Hematopoietic multipotent progenitor cell treated with erythropoietin and hydrocortisone succinate and interleukin-3 and kit ligand, for 4 days (in vitro differentiated cells): ENCODE measurements around the gene LCORL.
"Not testable (repeated sequence)": the region's sequence is repeated elsewhere in the genome, so short reads cannot be mapped to it uniquely, and the experiment has no call there.

Experiments
- DNase-seq: peaks from one replicate; pipeline ENCODE4 v3.0.0-alpha.2; 2015

The LCORL gene

GRCh38 chr4:18014269-18014668, 7.3 kb downstream of the LCORL start:
- no peak for DNase-seq

- no peak for DNase-seq
Observed at GRCh38 chr4:18012807-18013462, 8.6 kb downstream of the LCORL start.

- peak; percentile 59 for DNase-seq
Observed at GRCh38 chr4:18012134-18012806, 9.3 kb downstream of the LCORL start.

GRCh38 chr4:18007625-18008024, 13.9 kb downstream of the LCORL start:
- DNase-seq, result no peak

GRCh38 chr4:18006432-18006831, 15.1 kb downstream of the LCORL start:
- DNase-seq, result not testable (repeated sequence)

- no peak for DNase-seq
Observed at GRCh38 chr4:17997129-17997528, 24.4 kb downstream of the LCORL start.

GRCh38 chr4:17995165-17995564, 26.4 kb downstream of the LCORL start:
- no peak for DNase-seq

GRCh38 chr4:17985832-17986231, 35.7 kb downstream of the LCORL start:
- DNase-seq, result no peak

GRCh38 chr4:17981063-17981462, 40.5 kb downstream of the LCORL start:
- peak; percentile 24 for DNase-seq

GRCh38 chr4:17968721-17969120, 52.8 kb downstream of the LCORL start:
- no peak for DNase-seq

- no peak for DNase-seq
Observed at GRCh38 chr4:17967078-17967477, 54.5 kb downstream of the LCORL start.

GRCh38 chr4:17966312-17966711, 55.2 kb downstream of the LCORL start:
- DNase-seq, result no peak

- DNase-seq, result no peak
Observed at GRCh38 chr4:17964576-17964975, 57.0 kb downstream of the LCORL start.

GRCh38 chr4:17962171-17962570, 59.4 kb downstream of the LCORL start:
- DNase-seq, result no peak

- no peak for DNase-seq
Observed at GRCh38 chr4:17961249-17961648, 60.3 kb downstream of the LCORL start.

GRCh38 chr4:17958181-17958580, 63.4 kb downstream of the LCORL start:
- no peak for DNase-seq

GRCh38 chr4:17957688-17958087, 63.9 kb downstream of the LCORL start:
- DNase-seq, result no peak

- no peak for DNase-seq
Observed at GRCh38 chr4:17956245-17956644, 65.3 kb downstream of the LCORL start.

GRCh38 chr4:17945303-17945702, 76.3 kb downstream of the LCORL start:
- no peak for DNase-seq

GRCh38 chr4:17941731-17942130, 79.8 kb downstream of the LCORL start:
- DNase-seq, result no peak

GRCh38 chr4:17939054-17939453, 82.5 kb downstream of the LCORL start:
- DNase-seq, result peak; percentile 44

GRCh38 chr4:17934286-17934685, 87.3 kb downstream of the LCORL start:
- peak; percentile 13 for DNase-seq

GRCh38 chr4:17933126-17933525, 88.4 kb downstream of the LCORL start:
- no peak for DNase-seq

- no peak for DNase-seq
Observed at GRCh38 chr4:17932041-17932440, 89.5 kb downstream of the LCORL start.

- no peak for DNase-seq
Observed at GRCh38 chr4:17930256-17930655, 91.3 kb downstream of the LCORL start.
